ENCODE measurements around the gene ATL2.

- TF ChIP-seq POLR2A (IDR thresholded peaks at IDR 0.05; ENCODE audit: low read depth, low read length): no peak
- TF ChIP-seq POLR2AphosphoS5 (IDR thresholded peaks at IDR 0.05; ENCODE audit: low read depth, low read length): no peak
These were observed 102.5 kb downstream of the ATL2 start for GRCh38 chr2:38274286-38275276.

Measured in GM12892 (cell line).